Right lobe of liver (tissue), 4 donors: ENCODE results near the gene TUFT1.

ENCODE experiments used
- POLR2A ChIP-seq: fragments of 450-650 bp; IDR thresholded peaks from one replicate; pipeline ENCODE4 v1.6.1; 2017; ENCODE audit warnings: antibody characterized with exemption, mild to moderate bottlenecking
- TF ChIP-seq, protein P1 (sequence below), 4 donors: fragments of 200-600 bp in 3 of 4; fragments of 450-650 bp in 1 of 4; IDR thresholded peaks; one replicate each; pipeline versions ENCODE4 v1.5.1 to v1.8.0; 2016 to 2022; ENCODE audit warnings: antibody characterized with exemption in 4 of 4, mild to moderate bottlenecking in 2 of 4
- donor health status: DM: no; HTN: no; CAD: no.
- donor health status: DM: no; HTN: no; CAD: no.
- donor health status: DM: no; HTN: yes; CAD: no.

GRCh38 chr1:151565502-151566189 is 25.5 kb downstream of the TUFT1 start:
- TF ChIP-seq POLR2A = no peak
- TF ChIP-seq, protein P1, sequence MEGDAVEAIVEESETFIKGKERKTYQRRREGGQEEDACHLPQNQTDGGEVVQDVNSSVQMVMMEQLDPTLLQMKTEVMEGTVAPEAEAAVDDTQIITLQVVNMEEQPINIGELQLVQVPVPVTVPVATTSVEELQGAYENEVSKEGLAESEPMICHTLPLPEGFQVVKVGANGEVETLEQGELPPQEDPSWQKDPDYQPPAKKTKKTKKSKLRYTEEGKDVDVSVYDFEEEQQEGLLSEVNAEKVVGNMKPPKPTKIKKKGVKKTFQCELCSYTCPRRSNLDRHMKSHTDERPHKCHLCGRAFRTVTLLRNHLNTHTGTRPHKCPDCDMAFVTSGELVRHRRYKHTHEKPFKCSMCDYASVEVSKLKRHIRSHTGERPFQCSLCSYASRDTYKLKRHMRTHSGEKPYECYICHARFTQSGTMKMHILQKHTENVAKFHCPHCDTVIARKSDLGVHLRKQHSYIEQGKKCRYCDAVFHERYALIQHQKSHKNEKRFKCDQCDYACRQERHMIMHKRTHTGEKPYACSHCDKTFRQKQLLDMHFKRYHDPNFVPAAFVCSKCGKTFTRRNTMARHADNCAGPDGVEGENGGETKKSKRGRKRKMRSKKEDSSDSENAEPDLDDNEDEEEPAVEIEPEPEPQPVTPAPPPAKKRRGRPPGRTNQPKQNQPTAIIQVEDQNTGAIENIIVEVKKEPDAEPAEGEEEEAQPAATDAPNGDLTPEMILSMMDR (IDR thresholded peaks at IDR 0.05) = no peak
